Prostate gland (tissue), 2 donors: ENCODE measurements around the gene CRIP1.

ENCODE experiments used
- POLR2AphosphoS5 ChIP-seq: sonication (generic); formaldehyde crosslinking; IDR thresholded peaks from one replicate; pipeline ENCODE4 v1.6.1; 2017; ENCODE audit warnings: antibody characterized with exemption
- TF ChIP-seq, protein P1 (sequence below), 4 experiments: fragments of 200-600 bp in 2 of 4; fragments of 450-650 bp in 2 of 4; sonication (generic) in 2 of 4; IDR thresholded peaks; 1 replicate in 3 of 4; 2 replicates in 1 of 4; pipeline ENCODE4 v1.5.1; 2016 to 2019; ENCODE audit warnings: antibody characterized with exemption in 4 of 4, mild to moderate bottlenecking in 2 of 4, moderate library complexity in 2 of 4

GRCh38 chr14:105466531-105467248, 20.0 kb upstream of the CRIP1 start:
- TF ChIP-seq, protein P1, sequence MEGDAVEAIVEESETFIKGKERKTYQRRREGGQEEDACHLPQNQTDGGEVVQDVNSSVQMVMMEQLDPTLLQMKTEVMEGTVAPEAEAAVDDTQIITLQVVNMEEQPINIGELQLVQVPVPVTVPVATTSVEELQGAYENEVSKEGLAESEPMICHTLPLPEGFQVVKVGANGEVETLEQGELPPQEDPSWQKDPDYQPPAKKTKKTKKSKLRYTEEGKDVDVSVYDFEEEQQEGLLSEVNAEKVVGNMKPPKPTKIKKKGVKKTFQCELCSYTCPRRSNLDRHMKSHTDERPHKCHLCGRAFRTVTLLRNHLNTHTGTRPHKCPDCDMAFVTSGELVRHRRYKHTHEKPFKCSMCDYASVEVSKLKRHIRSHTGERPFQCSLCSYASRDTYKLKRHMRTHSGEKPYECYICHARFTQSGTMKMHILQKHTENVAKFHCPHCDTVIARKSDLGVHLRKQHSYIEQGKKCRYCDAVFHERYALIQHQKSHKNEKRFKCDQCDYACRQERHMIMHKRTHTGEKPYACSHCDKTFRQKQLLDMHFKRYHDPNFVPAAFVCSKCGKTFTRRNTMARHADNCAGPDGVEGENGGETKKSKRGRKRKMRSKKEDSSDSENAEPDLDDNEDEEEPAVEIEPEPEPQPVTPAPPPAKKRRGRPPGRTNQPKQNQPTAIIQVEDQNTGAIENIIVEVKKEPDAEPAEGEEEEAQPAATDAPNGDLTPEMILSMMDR (IDR thresholded peaks at IDR 0.05) = no peak
- TF ChIP-seq POLR2AphosphoS5 = no peak
